Epithelial cell of proximal tubule (primary cell): ENCODE data around the gene SETX. TPM values are rescaled to one million over a fixed set of nuclear protein-coding genes. Genes with fewer than 3 reads are reported as not detected.

Experiments used
- DNase-seq: peaks from one replicate; pipeline ENCODE4 v3.0.0-alpha.2; 2011; ENCODE audit warnings: low read depth
- H3K4me3 ChIP-seq: 2 replicates; pipeline ENCODE4 v1.5.1; 2011; ENCODE audit warnings: low read depth, mild to moderate bottlenecking, low read length
- CTCF ChIP-seq: conservative IDR thresholded peaks from 2 replicates; pipeline ENCODE4 v1.5.1; 2012; ENCODE audit warnings: low read depth, mild to moderate bottlenecking, low read length
- total RNA-seq: library from RNA; depleted of rRNA; stranded (reverse); fragments of >200 nt; gene quantifications from 2 replicates; pipeline ENCODE4 v1.2.3, GENCODE V29; 2015

Gene SETX
- total RNA-seq, 1 donor from 2014 or later: 34.7 TPM

DNA sequence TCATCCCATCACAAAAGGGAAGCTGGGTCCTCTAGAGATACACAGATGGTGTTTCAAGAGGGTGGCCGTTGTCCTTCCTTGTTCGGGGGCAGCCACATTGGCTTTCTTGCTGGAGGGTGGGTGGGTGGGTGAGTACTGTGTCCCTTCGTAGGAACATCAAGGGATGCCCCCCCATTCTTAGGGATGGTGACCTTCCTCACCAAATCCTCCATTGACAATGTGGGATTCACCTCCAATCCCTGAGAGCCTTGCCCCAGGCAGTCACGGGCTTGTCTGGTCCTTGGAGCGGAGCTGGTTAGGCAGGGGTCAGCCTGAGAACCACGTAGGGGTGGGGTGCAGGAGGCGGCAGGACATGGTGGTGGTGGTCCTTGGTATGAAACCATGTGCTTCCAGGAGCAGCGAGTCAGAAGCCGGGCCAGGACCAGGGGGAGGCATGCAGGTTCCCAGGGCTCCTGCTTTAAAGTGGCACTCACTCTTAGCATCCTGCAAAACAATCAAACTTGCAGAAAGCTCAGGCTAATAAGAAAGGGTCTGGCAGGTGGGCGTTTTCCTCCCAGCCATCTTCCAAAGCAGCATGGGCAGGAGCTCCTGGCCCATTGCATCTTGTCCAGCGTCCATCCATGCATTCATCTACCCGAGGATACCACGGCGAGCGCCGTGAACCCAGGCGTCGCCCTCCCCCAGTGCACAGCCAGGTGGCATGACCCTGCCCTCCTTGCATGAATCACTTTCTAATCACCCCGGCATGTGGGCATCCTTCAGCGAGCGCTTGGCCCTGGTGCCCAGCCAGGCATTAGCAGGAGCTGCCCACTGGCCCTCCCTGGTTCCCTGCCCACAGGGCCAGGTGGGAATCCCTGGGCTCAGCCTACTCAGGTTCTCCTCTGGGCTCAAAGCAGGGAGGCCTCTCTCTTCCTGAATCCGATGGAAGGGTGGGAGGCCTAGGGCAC lies 116.5 kb downstream of the SETX start:
- TF ChIP-seq CTCF: no peak

GRCh38 chr9:132237481-132237880 lies 117.3 kb downstream of the SETX start:
- no peak for DNase-seq
- no peak overlapping the region for H3K4me3 ChIP-seq
- TF ChIP-seq CTCF: no peak

More for the DNA sequence above, 116.5 kb downstream of the SETX start:
- H3K4me3 ChIP-seq: no peak overlapping the region
- DNase-seq: no peak

DNA sequence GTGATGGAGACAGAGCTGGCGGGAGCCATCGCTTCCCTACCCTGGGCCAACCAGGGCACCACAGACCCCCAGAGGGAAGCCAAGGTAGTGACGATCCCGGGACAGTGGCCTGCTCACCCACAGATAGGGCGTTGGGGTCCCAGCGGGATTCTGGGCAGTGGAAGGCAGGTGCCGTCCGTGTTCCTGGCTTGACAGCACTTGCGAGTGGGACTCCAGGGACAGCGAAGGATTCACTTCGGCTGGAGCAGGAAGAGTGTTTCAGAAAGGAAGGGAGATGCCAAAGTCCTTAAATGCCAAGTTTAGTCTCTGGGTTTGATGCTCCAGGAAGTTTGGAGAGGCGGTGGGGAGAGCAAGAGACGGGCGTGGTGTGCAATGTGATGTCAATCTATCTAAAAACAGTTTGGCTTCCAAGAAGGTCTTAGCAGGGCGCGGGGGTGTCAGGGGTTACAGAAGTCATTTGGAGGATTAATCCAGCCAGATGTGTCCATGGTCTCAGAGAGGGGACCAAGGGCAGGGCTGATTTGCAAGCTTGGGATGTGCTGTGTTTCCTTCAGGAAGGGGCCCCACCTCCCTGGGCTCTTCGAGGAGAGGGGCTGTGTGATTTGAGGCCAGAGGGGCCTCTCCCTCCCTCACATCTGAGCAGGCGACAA lies 118.0 kb downstream of the SETX start:
- no peak overlapping the region for H3K4me3 ChIP-seq
- no peak for TF ChIP-seq CTCF
- no peak for DNase-seq

GRCh38 chr9:132235894-132236661 lies 118.7 kb downstream of the SETX start:
- no peak for DNase-seq
- peak; percentile 96 for TF ChIP-seq CTCF
- no peak overlapping the region for H3K4me3 ChIP-seq

DNA sequence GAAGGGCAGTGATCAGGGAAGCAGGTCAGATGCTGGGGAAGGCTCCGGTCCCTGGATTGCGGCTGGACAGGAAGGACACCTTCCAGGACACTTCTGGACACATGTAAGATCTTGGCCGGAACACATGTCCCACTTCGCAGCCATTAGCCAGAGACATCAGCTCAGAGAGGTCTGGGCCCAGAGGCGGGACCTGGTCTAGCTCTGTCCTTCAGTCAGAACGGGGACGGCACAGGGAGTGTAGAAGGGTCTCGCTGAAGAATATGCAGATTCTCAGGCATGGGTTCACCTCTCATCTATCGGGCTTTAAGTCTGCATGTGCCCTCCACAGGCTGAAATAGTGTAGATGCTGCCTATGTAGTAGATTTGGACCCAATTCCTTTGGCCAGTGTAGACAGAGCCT lies 119.7 kb downstream of the SETX start:
- no peak overlapping the region for H3K4me3 ChIP-seq
- TF ChIP-seq CTCF: no peak
- no peak for DNase-seq

GRCh38 chr9:132234535-132234934 lies 120.3 kb downstream of the SETX start:
- no peak for TF ChIP-seq CTCF
- no peak overlapping the region for H3K4me3 ChIP-seq
- DNase-seq: no peak
